ENCODE data around the gene MYH2. TPM values are rescaled to one million over a fixed set of nuclear protein-coding genes. Genes with fewer than 3 reads are reported as not detected.
"Not testable (repeated sequence)": the region's sequence is repeated elsewhere in the genome, so short reads cannot be mapped to it uniquely, and the experiment has no call there.

Gene MYH2
- total RNA-seq, 1 experiment from 2014 or later: not detected

GRCh38 chr17:10547351-10547750, 2.1 kb downstream of the MYH2 start:
- BruUV-seq (replicated peaks): no TSS peak

DNA sequence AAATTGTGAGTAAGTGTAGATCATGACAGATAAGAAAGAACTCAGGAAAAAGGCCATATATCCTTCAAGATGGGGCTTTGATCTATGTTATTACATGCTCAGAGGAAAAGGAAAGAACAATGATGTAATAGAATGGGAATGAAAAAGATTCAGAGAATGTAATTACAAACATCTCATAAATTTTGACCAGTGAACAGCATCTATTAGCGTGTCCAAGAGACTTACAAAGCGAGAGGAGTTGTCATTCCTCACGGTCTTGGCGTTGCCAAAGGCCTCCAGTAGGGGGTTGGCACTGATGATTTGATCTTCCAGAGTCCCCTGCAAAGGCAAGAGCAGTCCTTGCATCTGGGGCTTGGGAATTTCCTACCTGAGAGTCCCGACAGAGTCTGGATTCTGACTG, 6.0 kb downstream of the MYH2 start:
- H3K27me3 Mint-ChIP-seq (ENCODE audit: unreplicated experiment); H3K4me1 Mint-ChIP-seq (ENCODE audit: low read depth, unreplicated experiment); BruUV-seq (replicated peaks); H3K27ac Mint-ChIP-seq (ENCODE audit: unreplicated experiment); H3K36me3 Mint-ChIP-seq (ENCODE audit: insufficient read depth, unreplicated experiment); intact Hi-C loops (cut with micrococcal nuclease; ENCODE audit: unreplicated experiment); H3K9me3 Mint-ChIP-seq (ENCODE audit: low read depth, unreplicated experiment); CTCF ChIA-PET; DNase-seq; H3K4me3 Mint-ChIP-seq (ENCODE audit: low read depth, unreplicated experiment): not testable (repeated sequence)

More at GRCh38 chr17:10547351-10547750, 2.1 kb downstream of the MYH2 start:
- intact Hi-C loops (cut with micrococcal nuclease; ENCODE audit: unreplicated experiment): no loop called here
- CTCF ChIA-PET: no interaction called here
- Mint-ChIP-seq H3K9me3 (ENCODE audit: low read depth, unreplicated experiment) (no peaks in the 10 kb centered on the region), H3K4me1 (ENCODE audit: low read depth, unreplicated experiment) (no peaks in the 10 kb centered on the region), H3K4me3 (ENCODE audit: low read depth, unreplicated experiment) (no peak overlapping the region), H3K27ac (ENCODE audit: unreplicated experiment) (no peak overlapping the region), H3K27me3 (ENCODE audit: unreplicated experiment) (no peaks in the 10 kb centered on the region), H3K36me3 (ENCODE audit: insufficient read depth, unreplicated experiment) (no peaks in the 10 kb centered on the region)
- DNase-seq: no peak
- TF ChIP-seq CTCF (IDR thresholded peaks at IDR 0.05; ENCODE audit: unreplicated experiment): no peak

DNA sequence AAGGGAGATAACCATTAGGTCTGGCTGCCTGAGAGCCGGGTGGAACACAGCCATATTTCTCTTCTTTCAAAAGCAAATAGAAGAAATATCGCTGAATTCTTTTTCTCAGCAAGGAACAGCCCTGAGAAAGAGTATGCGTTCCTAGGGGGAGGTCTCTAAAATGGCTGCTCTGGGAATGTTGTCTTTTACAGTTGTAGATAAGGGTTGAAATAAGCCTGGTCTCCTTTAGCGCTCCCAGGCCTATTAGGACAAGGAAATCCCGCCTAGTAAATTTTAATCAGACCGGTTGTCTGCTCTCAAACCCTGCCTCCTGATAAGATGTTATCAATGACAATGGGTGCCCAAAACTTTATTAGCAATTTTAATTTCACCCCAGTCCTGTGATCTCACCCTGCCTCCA, 8.3 kb downstream of the MYH2 start:
- H3K36me3 Mint-ChIP-seq (ENCODE audit: insufficient read depth, unreplicated experiment); CTCF ChIA-PET; H3K27me3 Mint-ChIP-seq (ENCODE audit: unreplicated experiment); H3K4me1 Mint-ChIP-seq (ENCODE audit: low read depth, unreplicated experiment); intact Hi-C loops (cut with micrococcal nuclease; ENCODE audit: unreplicated experiment); BruUV-seq (replicated peaks); H3K4me3 Mint-ChIP-seq (ENCODE audit: low read depth, unreplicated experiment); H3K27ac Mint-ChIP-seq (ENCODE audit: unreplicated experiment); DNase-seq; H3K9me3 Mint-ChIP-seq (ENCODE audit: low read depth, unreplicated experiment): not testable (repeated sequence)

- Mint-ChIP-seq H3K27me3 (ENCODE audit: unreplicated experiment) (no peaks in the 10 kb centered on the region), H3K9me3 (ENCODE audit: low read depth, unreplicated experiment) (peaks cover 7% of the 10 kb centered on the region), H3K27ac (ENCODE audit: unreplicated experiment) (no peak overlapping the region), H3K4me1 (ENCODE audit: low read depth, unreplicated experiment) (no peaks in the 10 kb centered on the region), H3K4me3 (ENCODE audit: low read depth, unreplicated experiment) (no peak overlapping the region), H3K36me3 (ENCODE audit: insufficient read depth, unreplicated experiment) (no peaks in the 10 kb centered on the region)
- no peak for DNase-seq
- CTCF ChIA-PET: no interaction called here
- no peak for TF ChIP-seq CTCF (IDR thresholded peaks at IDR 0.05; ENCODE audit: unreplicated experiment)
- intact Hi-C loops (cut with micrococcal nuclease; ENCODE audit: unreplicated experiment): no loop called here
- no TSS peak for BruUV-seq (replicated peaks)
These were observed 17.4 kb downstream of the MYH2 start for GRCh38 chr17:10532026-10532425.

GRCh38 chr17:10527419-10527818, 22.0 kb downstream of the MYH2 start:
- no peaks in the 10 kb centered on the region for H3K36me3 Mint-ChIP-seq (ENCODE audit: insufficient read depth, unreplicated experiment)
- CTCF ChIA-PET: no interaction called here
- no peak for DNase-seq
- no peaks in the 10 kb centered on the region for H3K4me1 Mint-ChIP-seq (ENCODE audit: low read depth, unreplicated experiment)
- H3K4me3 Mint-ChIP-seq (ENCODE audit: low read depth, unreplicated experiment): no peak overlapping the region
- H3K9me3 Mint-ChIP-seq (ENCODE audit: low read depth, unreplicated experiment): peaks cover 12% of the 10 kb centered on the region
- no peak for TF ChIP-seq CTCF (IDR thresholded peaks at IDR 0.05; ENCODE audit: unreplicated experiment)
- intact Hi-C loops (cut with micrococcal nuclease; ENCODE audit: unreplicated experiment): no loop called here
- BruUV-seq (replicated peaks): no TSS peak
- H3K27me3 Mint-ChIP-seq (ENCODE audit: unreplicated experiment): no peaks in the 10 kb centered on the region
- H3K27ac Mint-ChIP-seq (ENCODE audit: unreplicated experiment): no peak overlapping the region
